WTC11 (cell line): ENCODE results near the gene ZNF850. TPM values are rescaled to one million over a fixed set of nuclear protein-coding genes. Genes with fewer than 3 reads are reported as not detected.

Source experiments
- ATAC-seq: fragments of 200-7000 bp; cut with Tn5 transposase; 2 replicates; pipeline ENCODE4 v1.10.0; 2021; ENCODE audit warnings: mild to moderate bottlenecking, moderate library complexity
- CTCF ChIA-PET: fragments of 300-600 bp; sonication (Branson Sonifier 250); formaldehyde crosslinking; loops from one replicate; lab custom pipeline; 2021; ENCODE audit warnings: antibody characterized with exemption; lab: Charles Lee
- POLR2A ChIA-PET: fragments of 350-600 bp; sonication (Branson Sonifier 250); formaldehyde crosslinking; loops from one replicate; lab custom pipeline; 2021; ENCODE audit warnings: antibody characterized with exemption; lab: Charles Lee
- DNase-seq: peaks from one replicate; pipeline ENCODE4 v3.0.0; 2021; ENCODE audit warnings: low spot score
- H3K27ac Mint-ChIP-seq: 2 replicates; pipeline ENCODE4 v1.8.0; 2021; ENCODE audit warnings: mixed read lengths
- H3K27me3 Mint-ChIP-seq: 2 replicates; pipeline ENCODE4 v1.8.0; 2021; ENCODE audit warnings: low read depth, mild to moderate bottlenecking, moderate library complexity, mixed read lengths
- H3K36me3 Mint-ChIP-seq: 2 replicates; pipeline ENCODE4 v1.8.0; 2021; ENCODE audit warnings: mixed read lengths
- H3K4me1 Mint-ChIP-seq: 2 replicates; pipeline ENCODE4 v1.8.0; 2022; ENCODE audit warnings: mixed read lengths
- H3K4me3 Mint-ChIP-seq: 2 replicates; pipeline ENCODE4 v1.8.0; 2021; ENCODE audit warnings: mild to moderate bottlenecking, moderate library complexity, mixed read lengths
- H3K9me3 Mint-ChIP-seq: 2 replicates; pipeline ENCODE4 v1.8.0; 2021; ENCODE audit warnings: mixed read lengths
- AR ChIP-seq: fragments of 250-450 bp; sonication (Bioruptor Pico); IDR thresholded peaks from 2 replicates; pipeline ENCODE4 v1.9.0; 2021; ENCODE audit warnings: mild to moderate bottlenecking
- ATF2 ChIP-seq: sonication (generic); formaldehyde crosslinking; IDR thresholded peaks from 2 replicates; pipeline ENCODE4 v1.8.1; 2022; ENCODE audit warnings: low read depth, missing genetic modification reagents, borderline replicate concordance
- ATF3 ChIP-seq: sonication (generic); formaldehyde crosslinking; conservative IDR thresholded peaks from 2 replicates; pipeline ENCODE4 v1.8.1; 2022; ENCODE audit warnings: mild to moderate bottlenecking, missing genetic modification reagents
- CREB1 ChIP-seq: sonication (generic); formaldehyde crosslinking; IDR thresholded peaks from 2 replicates; pipeline ENCODE4 v1.8.0; 2023; ENCODE audit warnings: mild to moderate bottlenecking, missing genetic modification reagents
- ELF4 ChIP-seq: sonication (generic); formaldehyde crosslinking; IDR thresholded peaks from 2 replicates; pipeline ENCODE4 v1.8.1; 2022; ENCODE audit warnings: low read depth, mild to moderate bottlenecking, moderate library complexity, missing genetic modification reagents
- JUN ChIP-seq: sonication (generic); formaldehyde crosslinking; IDR thresholded peaks from 2 replicates; pipeline ENCODE4 v1.8.0; 2023; ENCODE audit warnings: mild to moderate bottlenecking, missing genetic modification reagents
- MYBL2 ChIP-seq: sonication (generic); formaldehyde crosslinking; IDR thresholded peaks from 2 replicates; pipeline ENCODE4 v1.8.1; 2023; ENCODE audit warnings: mild to moderate bottlenecking, moderate library complexity, missing genetic modification reagents
- OVOL2 ChIP-seq: fragments of 250-450 bp; sonication (Bioruptor Pico); IDR thresholded peaks from 2 replicates; pipeline ENCODE4 v1.9.0; 2021; ENCODE audit warnings: mild to moderate bottlenecking, borderline replicate concordance
- PRDM15 ChIP-seq: sonication (generic); formaldehyde crosslinking; IDR thresholded peaks from 2 replicates; pipeline ENCODE4 v1.8.0; 2022; ENCODE audit warnings: missing genetic modification reagents
- RELA ChIP-seq: sonication (generic); formaldehyde crosslinking; IDR thresholded peaks from 2 replicates; pipeline ENCODE4 v1.8.1; 2022; ENCODE audit warnings: missing genetic modification reagents, mild to moderate bottlenecking, borderline replicate concordance
- SMAD4 ChIP-seq: sonication (generic); formaldehyde crosslinking; IDR thresholded peaks from 2 replicates; pipeline ENCODE4 v1.8.0; 2022; ENCODE audit warnings: mild to moderate bottlenecking, missing genetic modification reagents
- SP1 ChIP-seq: sonication (generic); formaldehyde crosslinking; conservative IDR thresholded peaks from 2 replicates; pipeline ENCODE4 v1.8.1; 2022; ENCODE audit warnings: missing genetic modification reagents
- TEAD4 ChIP-seq: sonication (generic); formaldehyde crosslinking; IDR thresholded peaks from 2 replicates; pipeline ENCODE4 v1.8.0; 2022; ENCODE audit warnings: mild to moderate bottlenecking, missing genetic modification reagents
- ZNF232 ChIP-seq: sonication (generic); formaldehyde crosslinking; IDR thresholded peaks from 2 replicates; pipeline ENCODE4 v1.8.0; 2022; ENCODE audit warnings: mild to moderate bottlenecking, missing genetic modification reagents
- ZNF512 ChIP-seq: sonication (generic); formaldehyde crosslinking; IDR thresholded peaks from 2 replicates; pipeline ENCODE4 v1.8.1; 2022; ENCODE audit warnings: missing genetic modification reagents, borderline replicate concordance
- total RNA-seq: library from RNA; stranded (reverse); gene quantifications from 3 replicates; pipeline ENCODE4 v1.2.3, GENCODE V29; 2021

ZNF850 gene
- total RNA-seq, 1 experiment from 2014 or later: 65.9 TPM

GRCh38 chr19:36707134-36707533 is 65.5 kb downstream of the ZNF850 start:
- DNase-seq: no peak
- H3K4me1 Mint-ChIP-seq: peaks cover 21% of the 10 kb centered on the region
- no peaks in the 10 kb centered on the region; the same call in 1 of the 2 replicates for H3K27me3 Mint-ChIP-seq
- ATAC-seq: no peak
- TF ChIP-seq ELF4 (CRISPR knock-in tag) (no peak), MYBL2 (CRISPR knock-in tag) (no peak), ZNF512 (CRISPR knock-in tag) (no peak), AR (no peak), TEAD4 (CRISPR knock-in tag) (no peak), RELA (CRISPR knock-in tag) (no peak), SP1 (no peak), PRDM15 (no peak), OVOL2 (CRISPR knock-in tag) (no peak), ZNF232 (CRISPR knock-in tag) (no peak), CREB1 (no peak), ATF3 (CRISPR knock-in tag) (no peak), JUN (no peak)
- H3K9me3 Mint-ChIP-seq: peaks cover 76% of the 10 kb centered on the region
- H3K27ac Mint-ChIP-seq: no peak overlapping the region
- no peak overlapping the region for H3K4me3 Mint-ChIP-seq
- ChIA-PET CTCF (no interaction called here), POLR2A (no interaction called here)
- H3K36me3 Mint-ChIP-seq: peaks cover 94% of the 10 kb centered on the region

- POLR2A ChIA-PET: interaction anchor here (0.6 to 1.1 kb wide), 2 partner anchors 21 to 22 kb away, joined by 3 to 5 read pairs; partner anchors contain the start of gene ZNF461
- Mint-ChIP-seq H3K36me3 (peaks cover 48% of the 10 kb centered on the region), H3K4me1 (peaks cover 15% of the 10 kb centered on the region), H3K9me3 (peaks cover 11% of the 10 kb centered on the region), H3K4me3 (peak overlapping the region; percentile 99), H3K27ac (peak overlapping the region; percentile 96), H3K27me3 (peaks cover 4% of the 10 kb centered on the region)
- TF ChIP-seq ATF2 (CRISPR knock-in tag) (no peak), SMAD4 (CRISPR knock-in tag) (no peak)
- ATAC-seq (no peak), DNase-seq (no peak)
- CTCF ChIA-PET: interaction anchor here (0.5 to 1.0 kb wide), 3 partner anchors 21 to 254 kb away, joined by 3 to 4 read pairs (median 3); partner anchors contain the start of gene ZNF461
These were observed 84.5 kb downstream of the ZNF850 start for GRCh38 chr19:36688058-36688457.
